Lung (tissue), 12 donors: ENCODE data around the gene USP53. TPM values are rescaled to one million over a fixed set of nuclear protein-coding genes. Genes with fewer than 3 reads are reported as not detected.
A peak's percentile ranks its signal among the peaks of the same experiment; 100 is the strongest.
"Not testable (repeated sequence)": the region's sequence is repeated elsewhere in the genome, so short reads cannot be mapped to it uniquely, and the experiment has no call there.

Experiments used
- ATAC-seq: fragments of 200-7000 bp; cut with Tn5 transposase; one replicate; pipeline ENCODE4 v1.9.1; 2020; ENCODE audit warnings: moderate number of reproducible peaks; ENCODE audit not compliant: insufficient read depth, low FRiP score
- DNase-seq, 3 donors: peaks; one replicate each; pipeline ENCODE4 v3.0.0-alpha.2; 2013 to 2017
- H3K27ac ChIP-seq, 2 donors: one replicate each; pipeline ENCODE4 v1.5.1; 2013; ENCODE audit warnings: mild to moderate bottlenecking in 2 of 2, moderate library complexity in 2 of 2, control low read depth in 1 of 2, inconsistent platforms in 1 of 2, low read depth in 1 of 2, low read length in 1 of 2
- H3K27me3 ChIP-seq, 3 donors: one replicate each; pipeline ENCODE4 v1.5.1; 2013; ENCODE audit warnings: low read length in 2 of 3; ENCODE audit not compliant: control insufficient read depth in 3 of 3, insufficient read depth in 3 of 3
- H3K36me3 ChIP-seq, 4 donors: one replicate each; pipeline ENCODE4 v1.5.1; 2013; ENCODE audit warnings: low read length in 4 of 4, mild to moderate bottlenecking in 1 of 4, moderate library complexity in 1 of 4; ENCODE audit not compliant: control insufficient read depth in 4 of 4, insufficient read depth in 4 of 4
- H3K4me1 ChIP-seq, 5 donors: one replicate each; pipeline ENCODE4 v1.5.1; 2013; ENCODE audit warnings: low read length in 5 of 5, mild to moderate bottlenecking in 2 of 5, moderate library complexity in 1 of 5; ENCODE audit not compliant: control insufficient read depth in 5 of 5, insufficient read depth in 5 of 5
- H3K4me3 ChIP-seq: one replicate; pipeline ENCODE4 v1.5.1; 2013; ENCODE audit warnings: mild to moderate bottlenecking, control low read depth, moderate library complexity
- H3K9ac ChIP-seq, 2 donors: one replicate each; pipeline ENCODE4 v1.5.1; 2013; ENCODE audit warnings: low read length in 2 of 2, control low read depth in 1 of 2; ENCODE audit not compliant: insufficient read depth in 1 of 2
- H3K9me3 ChIP-seq, 4 donors: one replicate each; pipeline ENCODE4 v1.5.1; 2013; ENCODE audit warnings: low read length in 3 of 4, mild to moderate bottlenecking in 1 of 4, moderate library complexity in 1 of 4; ENCODE audit not compliant: control insufficient read depth in 4 of 4, insufficient read depth in 3 of 4
- CTCF ChIP-seq: IDR thresholded peaks from 2 replicates; pipeline ENCODE4 v1.5.1; 2012; ENCODE audit warnings: mild to moderate bottlenecking; ENCODE audit errors: control extremely low read depth, extremely low read depth
- WGBS, 2 donors: extraction: QIAGEN DNeasy Blood & Tissue Kit; methylation state at CpG; one replicate each; pipeline ENCODE4 v1.1.7; 2013; 5-methylcytosine and 5-hydroxymethylcytosine counted together
- polyA plus RNA-seq, 2 donors: library from polyadenylated mRNA; stranded (reverse); fragments of 200-250 nt; gene quantifications; one replicate each; pipeline ENCODE4 v1.2.1, GENCODE V29; 2013
- total RNA-seq, 2 donors: library from RNA; depleted of rRNA in 1 of 2; stranded (reverse); fragments of >200 nt in 1 of 2; gene quantifications; one replicate each; pipeline ENCODE4 v1.2.1, GENCODE V29; 2014 to 2021
- donor health status: control.
- donor health status: control.
- donor health status: Bipolar disorder and iron deficiency.
- donor health status: healthy.
- donor health status: DM: yes; HTN: yes; CAD: no.

USP53 gene
- total and polyA plus RNA-seq, 4 donors, result 13.0 to 54.6 (median 26.3) TPM

- ATAC-seq (no peak), DNase-seq (peak in 2 of 3 donors; percentile 74 to 80)
- Histone ChIP-seq H3K9me3 (no peaks in the 10 kb centered on the region), H3K27ac (no peak overlapping the region), H3K4me3 (no peak overlapping the region), H3K36me3 (peaks cover 0 to 12% (median 4%) of the 10 kb centered on the region in 4 donors), H3K4me1 (peaks cover 0 to 14% (median 7%) of the 10 kb centered on the region in 5 donors), H3K9ac (no peak overlapping the region), H3K27me3 (no peaks in the 10 kb centered on the region)
- no peak for TF ChIP-seq CTCF
Observed at GRCh38 chr4:119244832-119245231, 32.3 kb downstream of the USP53 start.

- no peak for DNase-seq
- Histone ChIP-seq H3K4me1 (peaks cover 0 to 14% (median 7%) of the 10 kb centered on the region in 5 donors), H3K27ac (no peak overlapping the region), H3K27me3 (no peaks in the 10 kb centered on the region), H3K9me3 (no peaks in the 10 kb centered on the region), H3K36me3 (peaks cover 0 to 12% (median 5%) of the 10 kb centered on the region in 4 donors), H3K4me3 (no peak overlapping the region), H3K9ac (no peak overlapping the region)
- ATAC-seq, result no peak
- TF ChIP-seq CTCF, result no peak
- 77 to 81% methylated on average over 5 of the region's 5 CpGs for WGBS, 2 donors
Observed at GRCh38 chr4:119246177-119246733, 33.7 kb downstream of the USP53 start.

GRCh38 chr4:119251037-119251436 lies 38.5 kb downstream of the USP53 start:
- peaks cover 0 to 15% (median 10%) of the 10 kb centered on the region in 4 donors for H3K36me3 ChIP-seq
- DNase-seq, H3K9me3 ChIP-seq, H3K27me3 ChIP-seq, H3K4me1 ChIP-seq, H3K4me3 ChIP-seq, H3K27ac ChIP-seq, ATAC-seq, H3K9ac ChIP-seq: not testable (repeated sequence)
- 99% methylated on average over 2 of the region's 2 CpGs for WGBS, 2 donors

- not testable (repeated sequence) for H3K9me3 ChIP-seq, DNase-seq, ATAC-seq, H3K9ac ChIP-seq, H3K27me3 ChIP-seq, H3K4me1 ChIP-seq, H3K27ac ChIP-seq, H3K4me3 ChIP-seq
- 92 to 94% methylated on average over 10 of the region's 10 CpGs for WGBS, 2 donors
- H3K36me3 ChIP-seq, result peaks cover 9 to 17% (median 12%) of the 10 kb centered on the region in 4 donors
Observed at GRCh38 chr4:119255223-119255622, 42.7 kb downstream of the USP53 start.
